LNCaP clone FGC (cell line): ENCODE data around the gene OR2M3.

Experiments used
- DNase-seq: peaks from one replicate; pipeline ENCODE4 v3.0.0-alpha.2; 2011; ENCODE audit warnings: low read depth
- H3K4me3 ChIP-seq: 2 replicates; pipeline ENCODE4 v1.5.1; 2011; ENCODE audit warnings: mild to moderate bottlenecking, low read depth, low read length, control low read depth
- CTCF ChIP-seq: IDR thresholded peaks from 2 replicates; pipeline ENCODE4 v1.5.1; 2012; ENCODE audit warnings: mild to moderate bottlenecking; ENCODE audit not compliant: control insufficient read depth, insufficient read depth; ENCODE audit errors: extremely low read depth

OR2M3 gene

GRCh38 chr1:248174521-248174920 is 22.5 kb upstream of the OR2M3 start, which contains the start of gene OR2M2:
Gene OR2M2, plus strand, starts transcription at chr1:248174821. Its CDS starts 5,165 bp downstream, at chr1:248179986.
- no peak for DNase-seq
- no peak within 1 kb of the TSS for H3K4me3 ChIP-seq
- TF ChIP-seq CTCF: no peak

- no peak for TF ChIP-seq CTCF
- DNase-seq: no peak
- no peak overlapping the region for H3K4me3 ChIP-seq
Observed at GRCh38 chr1:248183996-248184395, 13.1 kb upstream of the OR2M3 start.

- TF ChIP-seq CTCF: no peak
- no peak for DNase-seq
- H3K4me3 ChIP-seq: no peak overlapping the region
Observed at GRCh38 chr1:248187363-248187762, 9.7 kb upstream of the OR2M3 start.

- DNase-seq: no peak
- H3K4me3 ChIP-seq: no peak overlapping the region
- no peak for TF ChIP-seq CTCF
Observed at GRCh38 chr1:248189026-248189425, 8.0 kb upstream of the OR2M3 start.

GRCh38 chr1:248194117-248194516 is 2.9 kb upstream of the OR2M3 start:
- H3K4me3 ChIP-seq: no peak overlapping the region
- no peak for TF ChIP-seq CTCF
- no peak for DNase-seq

- no peak for DNase-seq
- no peak for TF ChIP-seq CTCF
- no peak overlapping the region for H3K4me3 ChIP-seq
Observed at GRCh38 chr1:248215880-248216279, 18.8 kb downstream of the OR2M3 start.

- no peak for DNase-seq
- TF ChIP-seq CTCF: no peak
- no peak overlapping the region for H3K4me3 ChIP-seq
Observed at GRCh38 chr1:248225537-248225936, 28.5 kb downstream of the OR2M3 start.
